ENCODE measurements around the gene VTI1A.

- TF ChIP-seq POLR2A (IDR thresholded peaks at IDR 0.05) (no peak), EP300 (IDR thresholded peaks at IDR 0.05) (no peak), CTCF (IDR thresholded peaks at IDR 0.05) (no peak)
Observed at GRCh38 chr10:112720178-112720577, 273.2 kb downstream of the VTI1A start.

Data from sigmoid colon (tissue), 4 donors.